Neural progenitor cell (in vitro differentiated cells): Measurements from ENCODE around the gene HARS2. TPM values are rescaled to one million over a fixed set of nuclear protein-coding genes. Genes with fewer than 3 reads are reported as not detected.
"Not testable (repeated sequence)": the region's sequence is repeated elsewhere in the genome, so short reads cannot be mapped to it uniquely, and the experiment has no call there.

ENCODE experiments used
- DNase-seq: peaks from one replicate; pipeline ENCODE4 v3.0.0-alpha.2; 2016; ENCODE audit warnings: low spot score
- H2AFZ ChIP-seq: fragments of 200-600 bp; sonication (generic); replicated peaks from 2 replicates; pipeline ENCODE4 v1.6.1; 2016; ENCODE audit warnings: antibody characterized with exemption
- H3F3A ChIP-seq: fragments of 200-600 bp; sonication (generic); 2 replicates; pipeline ENCODE4 v1.6.1; 2016; ENCODE audit warnings: antibody characterized with exemption, low read depth
- H3K27ac ChIP-seq: fragments of 200-600 bp; sonication (generic); 2 replicates; pipeline ENCODE4 v1.5.1; 2016; ENCODE audit warnings: mild to moderate bottlenecking
- H3K27me3 ChIP-seq: fragments of 200-600 bp; sonication (generic); 2 replicates; pipeline ENCODE4 v1.6.1; 2016; ENCODE audit warnings: mild to moderate bottlenecking, moderate library complexity
- H3K36me3 ChIP-seq: fragments of 200-600 bp; sonication (generic); 2 replicates; pipeline ENCODE4 v1.5.1; 2016
- H3K4me1 ChIP-seq: fragments of 200-600 bp; sonication (generic); 2 replicates; pipeline ENCODE4 v1.6.1; 2016; ENCODE audit warnings: mixed run types
- H3K4me2 ChIP-seq: fragments of 200-600 bp; sonication (generic); 2 replicates; pipeline ENCODE4 v1.6.1; 2016
- H3K4me3 ChIP-seq: fragments of 200-600 bp; sonication (generic); 2 replicates; pipeline ENCODE4 v1.5.1; 2016
- H3K79me2 ChIP-seq: fragments of 200-600 bp; sonication (generic); 2 replicates; pipeline ENCODE4 v1.6.1; 2016; ENCODE audit warnings: low read depth
- H3K9ac ChIP-seq: fragments of 200-600 bp; sonication (generic); 2 replicates; pipeline ENCODE4 v1.6.1; 2016
- H3K9me3 ChIP-seq: fragments of 200-600 bp; sonication (generic); 2 replicates; pipeline ENCODE4 v1.5.1; 2016; ENCODE audit warnings: low read depth
- H4K20me1 ChIP-seq: fragments of 200-600 bp; sonication (generic); 2 replicates; pipeline ENCODE4 v1.6.1; 2016; ENCODE audit warnings: low read depth
- H3K27ac Mint-ChIP-seq: 3 replicates; pipeline ENCODE4 v1.8.0; 2021; ENCODE audit warnings: mixed read lengths
- H3K27me3 Mint-ChIP-seq: 2 replicates; pipeline ENCODE4 v1.8.0; 2022; ENCODE audit warnings: low read depth, mild to moderate bottlenecking, inconsistent platforms, moderate library complexity, mixed read lengths; ENCODE audit not compliant: insufficient read depth
- H3K36me3 Mint-ChIP-seq: 3 replicates; pipeline ENCODE4 v1.8.0; 2021; ENCODE audit warnings: mixed read lengths
- H3K4me1 Mint-ChIP-seq: 3 replicates; pipeline ENCODE4 v1.8.0; 2021; ENCODE audit warnings: mixed read lengths
- H3K4me3 Mint-ChIP-seq: 3 replicates; pipeline ENCODE4 v1.8.0; 2021; ENCODE audit warnings: mild to moderate bottlenecking, moderate library complexity, mixed read lengths
- H3K9me3 Mint-ChIP-seq: 3 replicates; pipeline ENCODE4 v1.8.0; 2020; ENCODE audit warnings: mixed read lengths
- CTCF ChIP-seq: fragments of 200-600 bp; sonication (generic); IDR thresholded peaks from 2 replicates; pipeline ENCODE4 v1.5.1; 2017; ENCODE audit warnings: antibody characterized with exemption, mild to moderate bottlenecking
- EZH2 ChIP-seq: fragments of 200-600 bp; sonication (generic); IDR thresholded peaks from 2 replicates; pipeline ENCODE4 v1.6.1; 2017; ENCODE audit warnings: antibody characterized with exemption, mild to moderate bottlenecking, moderate library complexity
- EZH2phosphoT487 ChIP-seq: fragments of 200-600 bp; sonication (generic); IDR thresholded peaks from 2 replicates; pipeline ENCODE4 v1.6.1; 2017; ENCODE audit warnings: antibody characterized with exemption
- total RNA-seq: library from RNA; depleted of rRNA; stranded (reverse); fragments of >200 nt; gene quantifications from 2 replicates; pipeline ENCODE4 v1.2.3, GENCODE V29; 2015; ENCODE audit warnings: low replicate concordance

The HARS2 gene
- total RNA-seq, 1 donor from 2014 or later = 30.6 TPM

GRCh38 chr5:140664359-140665119, 26.7 kb upstream of the HARS2 start, which contains the start of gene WDR55:
Gene WDR55, plus strand, starts transcription at chr5:140664904. Its CDS starts 9 bp downstream, at chr5:140664913.
- peak within 1 kb of the TSS; percentile 87 for H3K4me2 ChIP-seq
- peak within 1 kb of the TSS; percentile 97 for H3K4me3 Mint-ChIP-seq
- peak; percentile 97 for DNase-seq
- H4K20me1 ChIP-seq = no peaks in the 10 kb centered on the region
- peaks cover 10% of the 10 kb centered on the region for H3K4me1 ChIP-seq
- no peaks in the 10 kb centered on the region for H3K9me3 Mint-ChIP-seq
- H3K27ac Mint-ChIP-seq = peak within 1 kb of the TSS; percentile 81
- H3K27ac ChIP-seq = no peak within 1 kb of the TSS
- H3K9me3 ChIP-seq = no peaks in the 10 kb centered on the region
- H3K36me3 Mint-ChIP-seq = peaks cover 30% of the 10 kb centered on the region
- H3K27me3 Mint-ChIP-seq = no peaks in the 10 kb centered on the region
- peaks cover 17% of the 10 kb centered on the region for H3F3A ChIP-seq
- H3K4me3 ChIP-seq = peak within 1 kb of the TSS; percentile 84
- peaks cover 22% of the 10 kb centered on the region for H3K79me2 ChIP-seq
- peak within 1 kb of the TSS; percentile 82 for H2AFZ ChIP-seq
- TF ChIP-seq CTCF = no peak
- TF ChIP-seq EZH2 = peak; percentile 40
- peak within 1 kb of the TSS; percentile 46 for H3K9ac ChIP-seq
- no peaks in the 10 kb centered on the region for H3K27me3 ChIP-seq
- peaks cover 11% of the 10 kb centered on the region for H3K4me1 Mint-ChIP-seq
- no peaks in the 10 kb centered on the region for H3K36me3 ChIP-seq

- H3K36me3 ChIP-seq = not testable (repeated sequence)
Measured at GRCh38 chr5:140671035-140671434, 20.2 kb upstream of the HARS2 start.

GRCh38 chr5:140671472-140672125, 19.7 kb upstream of the HARS2 start:
- Mint-ChIP-seq H3K4me3 (no peak overlapping the region), H3K36me3 (peaks cover 14% of the 10 kb centered on the region), H3K4me1 (peaks cover under 1% of the 10 kb centered on the region), H3K27ac (no peak overlapping the region), H3K27me3 (peaks cover 2% of the 10 kb centered on the region), H3K9me3 (no peaks in the 10 kb centered on the region)
- Histone ChIP-seq H3K4me3 (no peak overlapping the region), H3K4me2 (no peak overlapping the region), H3K27ac (no peak overlapping the region), H3K9ac (no peak overlapping the region), H3K27me3 (no peaks in the 10 kb centered on the region), H4K20me1 (no peaks in the 10 kb centered on the region), H3K9me3 (no peaks in the 10 kb centered on the region), H2AFZ (no peak overlapping the region), H3F3A (no peaks in the 10 kb centered on the region), H3K4me1 (no peaks in the 10 kb centered on the region), H3K79me2 (peaks cover 4% of the 10 kb centered on the region), H3K36me3 (no peaks in the 10 kb centered on the region)
- TF ChIP-seq CTCF = no peak
- no peak for TF ChIP-seq EZH2
- TF ChIP-seq EZH2phosphoT487 = no peak
- no peak for DNase-seq

More at GRCh38 chr5:140671035-140671434, 20.2 kb upstream of the HARS2 start:
- not testable (repeated sequence) for H3K4me1 ChIP-seq, H4K20me1 ChIP-seq, H3K27ac Mint-ChIP-seq, H3K79me2 ChIP-seq, H3K9me3 ChIP-seq, H3K4me3 Mint-ChIP-seq, H3K9ac ChIP-seq, H3K27ac ChIP-seq, H3K9me3 Mint-ChIP-seq, H3K4me3 ChIP-seq, H3K27me3 Mint-ChIP-seq, DNase-seq, H2AFZ ChIP-seq, H3K4me2 ChIP-seq, H3F3A ChIP-seq, H3K27me3 ChIP-seq, H3K4me1 Mint-ChIP-seq
- peaks cover 15% of the 10 kb centered on the region for H3K36me3 Mint-ChIP-seq
